Endometrium (tissue), 2 donors: Measurements from ENCODE around the gene KRT78.
"Not testable (repeated sequence)": the region's sequence is repeated elsewhere in the genome, so short reads cannot be mapped to it uniquely, and the experiment has no call there.

ENCODE experiments used
- FAIRE-seq: peaks from 2 replicates; lab custom pipeline; 2012; peaks lifted over from hg19 to GRCh38; lab: Jason Lieb, UNC
- donor health status: control.
- donor health status: control.

Gene KRT78, protein sequence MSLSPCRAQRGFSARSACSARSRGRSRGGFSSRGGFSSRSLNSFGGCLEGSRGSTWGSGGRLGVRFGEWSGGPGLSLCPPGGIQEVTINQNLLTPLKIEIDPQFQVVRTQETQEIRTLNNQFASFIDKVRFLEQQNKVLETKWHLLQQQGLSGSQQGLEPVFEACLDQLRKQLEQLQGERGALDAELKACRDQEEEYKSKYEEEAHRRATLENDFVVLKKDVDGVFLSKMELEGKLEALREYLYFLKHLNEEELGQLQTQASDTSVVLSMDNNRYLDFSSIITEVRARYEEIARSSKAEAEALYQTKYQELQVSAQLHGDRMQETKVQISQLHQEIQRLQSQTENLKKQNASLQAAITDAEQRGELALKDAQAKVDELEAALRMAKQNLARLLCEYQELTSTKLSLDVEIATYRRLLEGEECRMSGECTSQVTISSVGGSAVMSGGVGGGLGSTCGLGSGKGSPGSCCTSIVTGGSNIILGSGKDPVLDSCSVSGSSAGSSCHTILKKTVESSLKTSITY

DNA sequence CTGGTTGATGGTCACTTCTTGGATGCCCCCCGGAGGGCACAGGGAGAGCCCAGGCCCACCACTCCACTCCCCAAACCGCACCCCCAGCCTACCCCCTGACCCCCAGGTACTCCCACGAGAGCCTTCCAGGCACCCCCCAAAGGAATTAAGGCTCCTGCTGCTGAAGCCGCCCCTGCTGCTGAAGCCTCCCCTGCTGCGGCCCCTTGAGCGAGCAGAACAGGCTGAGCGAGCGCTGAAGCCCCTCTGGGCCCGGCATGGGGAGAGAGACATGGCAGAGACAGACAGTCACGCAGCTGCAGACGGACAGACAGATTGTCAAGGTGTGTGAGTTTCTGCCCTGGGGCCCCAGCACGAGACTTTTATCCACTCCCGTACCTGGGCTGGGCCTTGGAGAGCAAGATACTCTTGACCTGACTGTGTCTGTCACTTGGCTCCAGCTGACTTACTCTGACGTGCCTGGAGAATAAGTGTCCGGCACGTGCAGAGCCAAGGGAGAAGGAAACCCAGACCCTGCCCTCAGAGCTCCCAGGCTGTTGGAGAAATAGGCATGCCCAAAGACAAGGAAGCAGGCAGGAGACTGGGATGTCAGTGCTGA, at the start of gene KRT78:
Gene KRT78, minus strand, starts transcription at position 334 of the 595 bp plus-strand sequence. Its CDS starts 64 bp downstream, at position 270.
- no peak for FAIRE-seq

DNA sequence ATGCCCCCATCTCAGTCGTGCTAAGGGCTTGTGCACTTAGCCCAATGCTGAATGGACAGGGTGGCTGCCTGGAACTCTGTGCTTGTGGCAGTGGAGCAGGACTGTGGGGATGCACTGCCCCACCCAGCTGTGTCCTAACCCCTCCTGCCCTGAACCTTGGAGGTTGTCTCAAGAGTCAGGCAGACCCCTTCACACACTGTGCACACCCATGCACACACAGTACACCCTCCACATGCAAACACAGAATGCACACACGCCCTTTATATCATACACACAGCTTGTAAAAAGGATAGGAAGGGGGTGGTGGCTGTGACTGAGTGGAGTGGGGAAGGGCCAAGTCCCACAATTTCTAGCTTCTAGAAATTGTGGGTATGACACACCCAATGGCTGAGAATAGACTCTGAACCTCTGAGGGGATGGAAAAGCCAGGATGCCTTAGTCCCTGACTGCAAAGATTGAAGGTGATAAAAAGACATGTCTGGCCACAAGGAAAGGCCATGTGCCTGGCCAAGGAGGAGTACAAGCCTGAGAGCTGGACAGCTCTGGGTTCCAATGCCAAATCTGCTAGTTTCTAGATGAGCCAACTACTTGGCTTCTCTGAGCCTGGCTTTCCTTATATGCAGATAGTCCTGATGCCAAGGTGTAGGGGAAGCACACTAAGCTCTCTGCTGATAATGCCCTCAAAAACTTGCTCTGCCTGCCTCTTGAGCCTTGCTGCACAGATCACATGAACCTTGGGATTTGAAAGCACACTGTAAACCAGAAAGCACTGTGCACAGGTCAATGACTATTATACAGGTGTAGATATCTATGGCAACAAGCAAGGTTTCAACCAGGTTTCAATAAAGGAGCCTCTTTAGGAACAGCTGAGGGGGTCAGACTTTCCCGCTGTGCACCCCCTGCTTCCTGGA, 47.7 kb upstream of the KRT78 start:
- FAIRE-seq, result no peak

DNA sequence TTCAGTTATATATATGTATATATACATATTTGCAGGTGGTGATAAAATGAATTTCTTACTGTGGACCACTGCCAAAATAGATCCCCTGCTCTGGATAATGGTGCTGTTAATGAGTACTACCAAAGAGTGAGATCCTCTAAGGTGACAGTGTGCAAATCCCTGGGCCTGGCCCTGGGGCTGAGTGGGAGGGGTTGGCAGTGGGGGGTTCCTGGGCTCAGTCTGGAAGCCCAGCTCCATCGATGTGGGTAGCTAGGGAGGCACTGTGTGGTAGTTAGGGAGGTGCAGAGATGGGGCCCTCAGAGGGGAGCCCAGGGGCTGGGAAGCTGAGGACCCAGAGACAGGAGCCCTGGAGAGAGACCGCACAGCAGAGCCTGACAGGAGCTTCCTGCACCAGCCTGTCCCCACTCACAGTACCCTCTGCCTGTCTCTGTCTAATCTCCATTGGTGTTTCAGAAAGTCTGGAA, 47.0 kb upstream of the KRT78 start:
- FAIRE-seq, result no peak

DNA sequence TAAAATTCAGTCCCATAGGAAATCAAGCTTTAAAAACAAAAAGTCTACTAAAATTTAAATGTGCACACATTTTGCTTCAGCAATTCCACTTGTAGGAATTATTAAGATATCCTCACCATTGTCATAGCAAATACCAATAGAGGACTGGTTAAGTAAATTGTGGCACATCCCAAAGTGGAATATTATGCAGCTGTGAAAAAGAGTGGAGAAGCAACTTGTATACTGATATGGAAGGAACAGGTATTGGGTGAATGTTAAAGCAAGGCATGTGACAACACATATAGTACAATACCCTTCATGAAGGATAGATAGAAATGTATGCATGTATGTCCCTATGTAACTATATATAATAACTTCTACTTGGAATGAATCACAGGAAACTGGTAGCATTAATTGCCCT, 44.2 kb upstream of the KRT78 start:
- no peak for FAIRE-seq

DNA sequence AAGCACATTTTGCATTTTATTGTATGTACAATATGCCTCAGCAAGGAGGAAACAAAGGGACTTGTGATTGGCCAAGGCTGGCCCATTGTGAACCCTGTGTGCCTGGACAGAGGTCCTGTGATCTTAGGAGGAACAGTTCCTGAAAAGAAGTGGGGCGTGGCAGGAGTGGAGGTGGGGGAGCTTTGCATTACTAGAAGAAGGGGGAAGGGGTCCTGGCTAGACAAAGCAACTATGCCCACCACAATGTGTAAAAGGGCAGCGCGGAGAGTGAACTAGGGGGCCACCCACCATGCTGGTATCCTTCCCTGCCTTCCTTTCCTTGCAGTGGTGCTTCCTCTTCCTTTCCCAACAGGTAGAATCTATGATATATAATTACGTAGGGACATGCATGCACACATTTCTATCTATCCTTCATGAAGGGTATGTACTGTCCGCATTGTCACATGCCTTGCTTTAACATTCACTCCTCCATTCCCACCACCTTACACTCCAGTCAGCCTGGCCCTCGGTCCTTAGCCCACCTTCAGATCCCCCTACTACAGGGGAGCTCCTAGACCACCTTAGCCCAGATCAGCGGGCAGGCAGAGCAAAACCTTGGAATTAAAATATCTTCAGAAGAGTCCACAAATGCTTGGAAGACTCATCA, 43.5 kb upstream of the KRT78 start:
- no peak for FAIRE-seq

DNA sequence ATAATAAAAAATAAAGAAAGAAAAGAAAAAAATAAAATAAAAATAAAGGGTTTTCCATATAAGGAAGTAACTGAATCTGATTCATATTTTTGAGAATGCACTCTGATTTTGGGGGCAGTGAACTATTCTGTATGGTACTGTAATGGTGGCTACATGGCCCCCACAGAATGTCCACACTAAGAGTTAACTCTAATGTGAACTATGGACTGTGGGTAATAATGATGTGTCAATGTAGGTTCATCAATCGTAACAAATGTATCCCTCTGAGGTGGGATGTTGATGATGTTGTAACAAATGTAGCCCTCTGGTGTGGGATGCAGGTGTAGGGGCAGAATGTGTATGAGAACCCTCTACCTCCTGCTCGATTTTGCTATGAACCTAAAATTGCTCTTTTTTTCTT, 42.2 kb upstream of the KRT78 start:
- FAIRE-seq, result no peak

DNA sequence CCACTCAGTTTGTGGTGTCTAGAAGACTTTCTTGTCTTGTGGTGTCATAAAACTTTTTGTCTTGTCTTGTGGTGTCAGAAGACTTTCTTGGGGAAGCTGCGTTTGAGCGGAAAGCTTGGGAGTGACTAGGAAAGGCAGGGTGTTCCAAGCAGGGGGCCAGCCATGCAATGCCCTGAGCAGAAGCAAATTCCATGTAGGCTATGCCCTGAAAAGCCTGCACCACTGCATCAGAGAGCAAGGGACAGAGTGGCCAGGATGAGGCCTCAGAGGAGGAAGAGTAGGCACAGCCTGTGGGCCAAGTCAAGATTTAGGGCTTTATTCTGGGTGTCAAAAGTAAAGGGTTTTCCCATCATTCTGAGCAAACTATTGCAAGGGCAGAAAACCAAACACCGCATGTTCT, 41.6 kb upstream of the KRT78 start:
- FAIRE-seq, result no peak

DNA sequence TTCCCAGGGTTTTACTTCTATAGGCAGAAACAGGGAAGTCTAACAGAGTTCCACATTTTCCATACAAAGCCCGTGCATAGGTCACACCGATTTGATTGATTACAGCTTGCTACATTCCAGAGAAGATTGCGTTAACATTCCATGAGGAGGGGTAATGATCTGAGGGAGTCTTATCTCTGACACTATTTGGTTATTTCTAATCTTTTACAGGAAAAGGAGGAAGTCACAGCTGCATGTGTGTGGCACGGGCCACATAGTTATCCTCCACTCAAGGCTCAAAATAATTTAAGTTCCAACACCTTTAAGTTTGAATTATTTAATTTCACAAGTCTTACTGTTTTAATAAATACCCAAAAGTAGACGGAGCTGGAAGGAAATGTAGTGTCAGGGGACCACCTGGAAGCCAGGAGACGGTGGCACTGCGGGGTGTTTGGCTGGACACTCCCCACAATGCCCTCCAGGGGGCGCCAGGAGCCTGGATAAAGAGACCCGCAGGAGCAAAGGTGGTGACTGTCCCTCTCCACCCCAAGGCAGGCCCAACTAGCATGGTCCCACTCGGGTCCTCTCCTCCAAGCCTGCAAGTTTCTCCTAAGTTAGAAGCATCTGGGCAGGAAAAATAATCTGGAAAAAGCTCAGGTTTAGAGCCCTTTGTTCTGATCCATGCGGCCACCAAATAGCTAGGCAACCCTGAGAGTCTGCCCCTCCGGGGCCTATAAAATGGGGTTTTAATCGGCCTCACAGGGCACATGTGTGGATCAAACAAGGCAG, 35.9 kb upstream of the KRT78 start:
- no peak for FAIRE-seq

DNA sequence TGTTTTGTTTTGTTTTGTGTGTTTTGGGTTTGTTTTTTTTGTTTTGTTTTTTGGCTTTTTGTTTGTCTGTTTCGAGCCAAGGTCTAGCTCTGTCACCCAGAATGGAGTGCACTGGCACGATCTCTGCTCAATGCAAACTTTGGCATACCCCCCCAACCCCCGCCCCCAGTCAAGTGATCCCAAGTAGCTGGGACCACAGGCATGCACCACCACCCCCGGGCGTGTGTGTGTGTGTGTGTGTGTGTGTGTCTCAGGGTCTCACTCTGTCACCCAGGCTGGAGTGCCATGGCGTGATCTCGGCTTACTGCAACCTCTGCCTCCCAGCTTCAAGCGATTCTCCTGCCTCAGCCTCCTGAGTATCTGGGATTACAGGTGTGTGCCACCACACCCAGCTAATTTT, 31.7 kb upstream of the KRT78 start:
- FAIRE-seq, result not testable (repeated sequence)

DNA sequence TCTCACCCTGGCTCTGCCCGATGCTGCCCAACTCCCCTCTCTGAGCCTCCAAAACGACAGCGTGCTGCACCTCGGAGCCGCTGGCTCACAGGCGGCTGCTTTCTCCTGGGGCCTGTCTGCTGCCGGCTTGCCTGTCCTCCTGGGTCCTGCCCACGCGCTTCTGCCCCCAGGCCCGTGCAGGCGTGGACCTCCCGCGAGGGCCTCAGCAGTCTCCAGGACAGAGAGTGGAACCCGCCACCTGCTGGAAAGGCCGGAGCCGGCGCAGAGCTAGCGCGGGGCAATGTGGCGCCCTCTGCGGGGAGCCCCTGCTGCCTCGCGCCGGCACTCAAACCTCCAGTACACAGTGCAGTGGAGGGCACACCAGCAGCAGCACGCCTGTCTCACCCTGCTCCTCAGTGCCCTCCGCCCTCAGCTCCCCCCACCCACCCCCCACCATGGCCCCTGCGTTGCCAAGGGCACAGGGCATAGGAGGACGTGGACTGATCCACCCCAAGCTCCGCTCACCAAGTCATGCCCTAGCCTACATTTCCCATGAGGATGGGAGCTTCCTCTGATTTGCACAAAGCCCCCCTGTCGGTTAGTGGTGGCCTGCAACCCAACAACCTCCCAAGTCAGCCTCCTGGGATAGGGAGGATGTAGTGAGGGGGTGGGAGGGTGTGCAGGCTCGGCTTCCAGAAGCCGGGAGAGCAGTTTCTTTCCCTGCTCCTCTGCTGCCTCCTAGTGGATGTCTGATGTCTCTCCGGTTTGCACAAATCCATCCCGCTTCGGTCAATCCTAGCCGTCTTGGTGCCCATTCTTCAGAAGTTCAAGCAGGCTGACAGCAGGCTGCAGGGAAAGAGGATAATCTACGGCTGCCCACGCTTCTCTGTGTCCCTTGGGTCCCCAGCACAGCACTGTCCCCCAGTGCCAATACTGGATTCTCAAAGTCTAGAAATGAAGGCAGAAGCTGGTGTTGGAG, 30.9 kb upstream of the KRT78 start:
- no peak for FAIRE-seq

DNA sequence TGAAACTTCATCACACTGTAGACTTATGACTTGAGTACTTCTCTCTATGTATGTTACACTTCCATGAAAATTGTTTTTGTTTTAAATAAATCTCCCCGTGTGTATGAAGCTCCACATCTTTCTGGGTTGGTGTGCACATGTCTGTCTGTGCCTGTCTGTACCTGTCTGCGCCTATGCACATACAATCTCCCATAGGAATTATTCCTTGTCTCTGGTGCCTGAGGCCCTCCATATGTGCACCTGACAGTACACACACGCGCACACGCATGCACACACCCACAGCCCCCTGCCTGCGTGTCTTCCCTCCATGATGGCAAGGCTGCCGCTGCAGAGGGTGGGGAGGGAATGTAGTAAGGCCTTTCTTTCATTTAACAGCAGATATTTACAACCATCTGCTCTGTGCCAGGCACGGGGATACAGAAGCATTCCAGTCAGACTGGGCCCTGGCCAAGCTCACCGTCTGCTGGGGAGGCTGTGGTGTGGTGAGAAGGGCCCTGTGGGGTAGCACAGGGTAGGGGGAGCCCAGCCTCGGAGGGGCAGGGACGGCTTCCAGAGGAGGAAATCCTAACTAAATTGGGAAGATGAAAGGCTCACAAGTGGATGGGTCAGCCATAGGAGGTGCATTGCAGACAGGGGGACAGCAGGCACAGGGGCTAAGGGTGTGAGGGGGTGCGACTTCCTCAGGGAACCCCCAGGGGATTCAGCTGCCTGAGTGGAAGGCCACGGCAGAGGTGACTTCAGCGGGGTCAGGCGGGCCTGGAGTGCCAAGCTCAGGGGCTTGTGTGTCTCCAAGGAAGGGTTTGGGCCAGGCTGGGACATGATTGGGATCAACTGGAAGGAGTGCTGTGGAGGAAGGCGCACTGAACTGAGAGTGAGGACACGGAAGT, 30.0 kb upstream of the KRT78 start:
- FAIRE-seq, result no peak

DNA sequence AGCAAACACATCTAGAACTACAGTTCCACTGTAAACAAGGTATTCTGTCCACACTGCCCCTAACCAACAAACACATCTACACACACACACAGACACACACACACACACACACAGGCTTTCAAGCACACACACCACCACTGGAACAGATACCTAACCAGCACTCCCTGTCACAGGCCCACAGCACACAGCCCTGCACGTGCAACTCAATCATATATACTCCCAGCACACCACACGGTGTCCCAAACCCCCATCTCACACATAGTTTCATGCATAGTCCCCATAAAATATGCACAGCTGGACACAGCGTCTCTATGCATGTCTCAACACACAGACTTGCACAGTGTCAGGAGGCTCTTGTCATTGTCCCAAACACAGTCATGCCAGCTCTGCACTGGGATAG, 28.4 kb upstream of the KRT78 start:
- FAIRE-seq, result no peak

DNA sequence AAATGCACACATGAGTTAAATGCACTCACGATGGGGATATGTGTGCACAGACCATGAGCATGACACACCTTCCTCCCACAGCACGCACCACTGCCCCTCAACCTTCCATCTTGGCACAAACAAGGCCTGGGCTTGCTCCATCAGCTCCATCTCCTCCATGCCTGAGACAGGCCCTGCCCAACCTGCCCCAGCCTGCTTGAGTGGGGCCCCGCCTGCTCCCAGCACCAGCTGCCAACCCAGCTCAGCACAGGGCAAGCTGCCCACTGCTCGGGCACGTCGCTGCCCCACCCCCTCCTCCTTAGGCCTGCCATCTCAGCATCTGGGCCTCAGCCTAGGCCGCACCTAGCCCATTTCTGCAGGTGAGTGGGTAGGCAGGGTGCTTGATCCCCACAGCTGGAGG, 27.6 kb upstream of the KRT78 start:
- no peak for FAIRE-seq

DNA sequence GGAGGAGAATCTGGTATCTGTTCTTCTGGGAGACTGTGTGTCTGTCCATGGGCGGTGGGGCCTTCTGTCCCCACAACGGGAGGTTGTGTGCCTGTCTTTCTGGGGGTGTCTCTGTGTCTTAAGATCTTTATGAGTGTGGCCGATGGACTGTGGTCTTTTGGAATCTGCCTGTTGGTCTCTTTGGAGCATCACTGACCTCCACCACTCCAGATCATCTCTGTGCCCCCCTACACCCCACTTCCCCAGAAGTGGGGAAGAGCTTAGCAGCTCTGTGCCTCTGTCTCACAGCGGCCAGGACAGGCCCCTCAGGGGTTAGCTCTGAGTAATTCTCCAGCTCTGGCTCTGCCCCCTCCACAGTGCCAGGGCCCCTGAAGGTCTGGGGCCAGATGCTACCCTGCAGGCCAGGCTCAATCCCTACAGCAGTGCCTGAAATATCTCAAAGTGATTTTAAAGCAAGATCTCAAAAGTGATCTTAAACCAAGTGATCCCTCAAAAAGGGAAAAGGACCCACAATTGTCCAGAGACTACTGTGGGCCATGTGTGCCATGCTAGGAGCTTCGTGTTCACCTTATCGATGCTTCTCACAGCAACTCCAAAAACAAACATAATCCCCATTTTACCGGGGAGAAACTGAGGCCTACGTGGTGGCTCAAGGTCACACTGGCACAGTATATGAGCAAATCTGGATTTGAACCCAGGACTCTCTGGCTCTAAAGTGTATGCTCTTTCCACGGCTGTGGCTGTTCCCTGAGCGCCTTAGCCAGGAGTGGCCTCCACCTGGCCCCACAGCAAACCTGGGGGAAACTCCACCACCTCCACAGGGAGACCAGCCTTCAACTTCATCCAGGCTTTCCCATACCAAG, 26.0 kb upstream of the KRT78 start:
- FAIRE-seq, result no peak

DNA sequence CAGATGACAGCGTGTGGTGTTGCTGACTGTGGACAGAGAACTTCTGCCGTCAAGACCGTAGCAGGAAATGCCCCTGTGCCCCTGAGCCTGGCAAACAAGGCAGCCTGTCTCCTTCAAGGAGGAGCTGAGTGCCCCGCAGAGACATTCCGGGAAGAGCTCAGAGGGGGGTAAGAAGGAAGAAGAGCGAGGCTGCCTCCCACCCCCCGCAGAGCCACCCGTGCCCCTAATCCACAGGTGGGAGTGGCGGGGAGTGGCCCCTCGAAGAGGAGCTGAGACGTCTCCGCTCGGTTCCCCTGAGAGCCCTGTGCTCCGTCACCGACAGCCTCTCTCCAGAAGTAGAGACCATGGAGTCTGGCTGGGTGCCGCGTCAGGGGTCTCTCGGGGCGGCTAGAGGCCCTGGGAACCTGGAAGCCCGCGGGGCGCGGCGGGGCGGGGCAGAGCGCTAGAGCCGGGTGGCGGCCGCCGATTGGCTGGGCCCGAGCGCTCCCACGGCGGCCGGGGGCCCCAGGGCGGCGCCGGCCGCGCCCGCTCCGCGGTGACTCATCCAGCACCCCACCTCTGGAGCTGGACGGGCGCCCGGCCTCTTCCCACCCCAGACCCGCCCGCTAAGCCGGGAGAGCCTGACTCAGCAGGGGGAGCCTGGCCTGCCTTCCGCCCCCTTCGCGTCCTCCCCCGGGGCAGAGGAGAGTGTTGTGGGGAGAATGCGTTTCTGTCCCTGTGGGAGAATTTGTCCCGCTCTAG, 25.2 kb upstream of the KRT78 start:
- FAIRE-seq, result no peak

DNA sequence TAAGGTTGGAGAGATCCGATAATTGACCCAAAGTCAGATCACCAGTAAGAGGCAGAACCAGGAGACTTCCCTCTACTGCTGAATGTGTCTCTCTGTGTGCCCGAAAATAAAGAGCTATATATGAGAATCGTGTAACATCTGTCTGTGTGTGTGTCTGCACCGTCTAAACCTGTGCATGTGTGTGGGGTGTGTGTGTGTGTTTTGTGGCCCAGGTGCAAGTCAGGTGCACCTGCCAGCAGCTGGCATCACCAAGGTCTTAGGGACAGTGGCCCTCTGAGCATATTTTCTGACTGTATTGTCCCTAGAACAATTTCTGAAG, 24.7 kb upstream of the KRT78 start:
- no peak for FAIRE-seq

DNA sequence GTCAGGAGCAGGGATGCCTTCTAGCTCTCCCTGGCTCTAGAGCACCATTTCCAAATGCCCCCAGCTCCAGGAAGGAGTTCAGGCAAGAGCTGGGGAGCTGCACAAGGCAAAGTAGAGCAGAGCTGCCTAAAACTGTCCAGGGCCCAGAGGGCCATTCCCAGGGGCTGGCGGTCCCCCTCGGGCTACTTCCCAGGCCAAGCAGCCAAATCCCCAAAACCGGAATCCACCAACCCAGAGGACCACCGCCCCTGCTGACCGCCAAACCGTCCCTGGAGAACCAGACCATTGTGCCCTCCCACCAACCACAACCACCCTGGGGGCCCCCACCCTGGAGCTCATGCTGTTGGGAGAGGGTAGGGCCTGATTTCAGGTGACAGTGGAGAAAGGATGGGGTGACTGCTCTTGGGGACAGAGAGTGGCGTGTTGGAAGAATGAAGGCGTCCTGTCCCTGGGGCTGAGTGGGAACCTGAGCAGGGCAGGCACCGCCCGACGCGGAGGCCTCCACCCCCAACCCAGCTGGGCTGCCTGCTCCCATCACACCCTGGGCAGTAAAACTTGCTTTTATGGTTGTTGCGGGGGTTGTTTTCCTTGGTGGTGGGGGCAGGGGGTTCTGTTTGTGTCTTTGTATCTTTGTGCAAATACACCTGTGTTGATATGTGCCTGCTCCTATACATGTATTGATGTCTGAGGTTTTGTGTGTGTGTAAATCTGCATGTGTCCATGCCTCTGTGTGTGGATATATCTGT, 24.0 kb upstream of the KRT78 start:
- FAIRE-seq, result no peak
